ENCODE data around the gene UBQLN4.

UBQLN4 gene

DNA sequence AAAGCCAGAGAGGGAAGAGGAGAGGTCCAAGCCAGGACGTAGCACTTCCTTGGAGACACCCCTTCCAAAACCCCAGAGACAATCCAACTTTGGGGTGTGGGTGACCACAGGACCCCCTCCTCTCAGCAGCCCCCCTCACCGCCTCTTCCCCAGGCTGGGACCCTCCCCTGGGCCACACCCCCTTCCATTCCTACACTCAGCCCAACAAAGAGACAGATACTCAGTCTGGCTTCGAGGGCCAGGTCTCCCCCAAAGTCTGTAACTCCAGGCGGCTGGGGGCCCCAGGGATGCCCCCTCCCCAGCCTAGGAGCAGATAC is 27.2 kb upstream of the UBQLN4 start:
- FAIRE-seq (no peak), DNase-seq (ENCODE audit: insufficient read length, low spot score) (no peak)
- TF ChIP-seq, protein P1, sequence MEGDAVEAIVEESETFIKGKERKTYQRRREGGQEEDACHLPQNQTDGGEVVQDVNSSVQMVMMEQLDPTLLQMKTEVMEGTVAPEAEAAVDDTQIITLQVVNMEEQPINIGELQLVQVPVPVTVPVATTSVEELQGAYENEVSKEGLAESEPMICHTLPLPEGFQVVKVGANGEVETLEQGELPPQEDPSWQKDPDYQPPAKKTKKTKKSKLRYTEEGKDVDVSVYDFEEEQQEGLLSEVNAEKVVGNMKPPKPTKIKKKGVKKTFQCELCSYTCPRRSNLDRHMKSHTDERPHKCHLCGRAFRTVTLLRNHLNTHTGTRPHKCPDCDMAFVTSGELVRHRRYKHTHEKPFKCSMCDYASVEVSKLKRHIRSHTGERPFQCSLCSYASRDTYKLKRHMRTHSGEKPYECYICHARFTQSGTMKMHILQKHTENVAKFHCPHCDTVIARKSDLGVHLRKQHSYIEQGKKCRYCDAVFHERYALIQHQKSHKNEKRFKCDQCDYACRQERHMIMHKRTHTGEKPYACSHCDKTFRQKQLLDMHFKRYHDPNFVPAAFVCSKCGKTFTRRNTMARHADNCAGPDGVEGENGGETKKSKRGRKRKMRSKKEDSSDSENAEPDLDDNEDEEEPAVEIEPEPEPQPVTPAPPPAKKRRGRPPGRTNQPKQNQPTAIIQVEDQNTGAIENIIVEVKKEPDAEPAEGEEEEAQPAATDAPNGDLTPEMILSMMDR (IDR thresholded peaks at IDR 0.05; ENCODE audit: insufficient read depth, missing control alignments), result no peak

DNA sequence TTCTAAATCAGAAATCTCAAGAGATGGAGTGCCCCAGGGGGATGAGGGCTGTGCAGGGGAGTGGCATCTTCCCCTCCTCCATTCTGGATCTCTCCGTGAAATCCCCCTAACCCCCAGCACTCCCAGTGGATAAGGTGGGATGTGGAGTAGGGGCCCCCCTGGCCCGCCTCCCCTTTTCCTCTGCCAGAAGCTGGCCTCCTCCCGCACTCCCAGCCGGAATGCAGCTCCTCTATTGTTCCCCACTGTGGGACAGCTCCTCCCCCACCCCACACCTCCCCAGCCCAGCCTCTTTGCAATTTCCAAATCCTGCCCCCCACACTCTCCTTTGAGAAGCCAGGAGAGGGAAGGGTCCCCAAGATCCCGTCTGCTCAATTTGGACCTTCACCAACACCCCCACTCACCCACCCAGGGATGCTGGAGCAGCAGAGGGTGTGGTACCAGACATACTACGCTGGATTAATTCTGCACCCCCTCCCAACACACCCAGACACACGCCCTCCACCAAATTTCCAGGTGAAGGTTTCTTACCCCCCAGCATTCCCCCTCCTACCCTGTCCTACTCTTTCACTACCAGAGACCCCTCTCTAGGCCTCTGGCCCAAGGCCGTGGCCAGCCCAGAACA is 26.8 kb upstream of the UBQLN4 start:
- DNase-seq (ENCODE audit: insufficient read length, low spot score) (no peak), FAIRE-seq (no peak)

DNA sequence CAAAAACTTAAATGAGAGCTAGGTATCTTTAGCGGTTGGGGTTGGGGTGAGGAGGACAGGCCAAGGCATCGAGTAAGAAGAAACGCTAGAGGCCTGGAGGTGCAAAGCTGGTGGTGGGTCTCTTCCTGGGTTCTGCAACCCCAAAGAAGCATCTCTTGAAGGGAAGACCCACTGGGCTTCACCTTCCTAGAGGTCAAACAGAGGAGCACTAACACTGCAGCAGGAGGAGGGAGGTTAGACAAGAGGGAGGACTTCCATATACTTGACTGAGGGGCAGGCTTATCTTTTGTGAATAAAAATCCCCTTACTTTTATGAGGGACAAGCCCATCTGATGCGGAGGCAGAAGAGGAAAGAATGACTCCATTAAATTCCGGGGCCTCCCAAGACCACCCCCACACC is 26.2 kb upstream of the UBQLN4 start:
- TF ChIP-seq, protein P1 (IDR thresholded peaks at IDR 0.05; ENCODE audit: insufficient read depth, missing control alignments), result no peak
- FAIRE-seq (no peak), DNase-seq (ENCODE audit: insufficient read length, low spot score) (no peak)

More for the DNA sequence above, 26.8 kb upstream of the UBQLN4 start:
- TF ChIP-seq, protein P1 (IDR thresholded peaks at IDR 0.05; ENCODE audit: insufficient read depth, missing control alignments), result no peak

DNA sequence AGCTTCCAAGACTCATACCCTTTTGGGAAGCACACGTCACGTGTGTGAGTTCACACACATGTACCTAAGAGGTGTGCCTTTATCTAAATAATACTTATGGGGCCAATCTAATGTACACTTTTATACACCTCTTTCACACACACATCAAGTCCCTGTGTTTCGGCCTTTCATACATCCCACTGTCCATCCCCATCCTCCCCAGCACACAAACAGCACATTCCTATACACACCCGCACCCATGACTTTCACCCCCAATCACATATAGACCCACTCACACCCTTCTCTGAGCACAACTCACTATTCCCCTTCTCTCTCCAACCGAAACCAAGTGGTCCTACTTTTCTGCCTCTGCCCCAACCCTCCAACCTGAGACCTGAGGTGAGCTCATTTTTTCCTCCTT is 25.1 kb upstream of the UBQLN4 start:
- TF ChIP-seq, protein P1 (IDR thresholded peaks at IDR 0.05; ENCODE audit: insufficient read depth, missing control alignments), result no peak
- DNase-seq (ENCODE audit: insufficient read length, low spot score), result no peak
- FAIRE-seq, result no peak

DNA sequence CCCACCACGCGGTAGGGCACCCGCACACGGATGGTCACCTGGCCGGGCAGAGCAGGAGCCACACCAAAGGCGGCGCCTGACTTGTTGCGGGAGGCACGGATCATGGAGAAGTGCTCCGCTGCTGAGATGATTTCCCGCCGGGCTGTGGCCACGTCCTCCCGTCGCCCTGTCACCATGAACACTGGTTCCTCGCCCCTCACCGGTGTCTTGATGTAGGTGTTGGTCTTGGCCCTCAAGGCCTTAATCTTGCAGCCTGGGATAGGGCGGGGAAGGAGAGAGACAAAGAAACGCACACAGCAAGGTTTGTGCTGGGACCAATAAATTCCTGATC is 23.8 kb upstream of the UBQLN4 start:
- TF ChIP-seq, protein P1 (IDR thresholded peaks at IDR 0.05; ENCODE audit: insufficient read depth, missing control alignments), result no peak
- DNase-seq (ENCODE audit: insufficient read length, low spot score) (no peak), FAIRE-seq (no peak)

DNA sequence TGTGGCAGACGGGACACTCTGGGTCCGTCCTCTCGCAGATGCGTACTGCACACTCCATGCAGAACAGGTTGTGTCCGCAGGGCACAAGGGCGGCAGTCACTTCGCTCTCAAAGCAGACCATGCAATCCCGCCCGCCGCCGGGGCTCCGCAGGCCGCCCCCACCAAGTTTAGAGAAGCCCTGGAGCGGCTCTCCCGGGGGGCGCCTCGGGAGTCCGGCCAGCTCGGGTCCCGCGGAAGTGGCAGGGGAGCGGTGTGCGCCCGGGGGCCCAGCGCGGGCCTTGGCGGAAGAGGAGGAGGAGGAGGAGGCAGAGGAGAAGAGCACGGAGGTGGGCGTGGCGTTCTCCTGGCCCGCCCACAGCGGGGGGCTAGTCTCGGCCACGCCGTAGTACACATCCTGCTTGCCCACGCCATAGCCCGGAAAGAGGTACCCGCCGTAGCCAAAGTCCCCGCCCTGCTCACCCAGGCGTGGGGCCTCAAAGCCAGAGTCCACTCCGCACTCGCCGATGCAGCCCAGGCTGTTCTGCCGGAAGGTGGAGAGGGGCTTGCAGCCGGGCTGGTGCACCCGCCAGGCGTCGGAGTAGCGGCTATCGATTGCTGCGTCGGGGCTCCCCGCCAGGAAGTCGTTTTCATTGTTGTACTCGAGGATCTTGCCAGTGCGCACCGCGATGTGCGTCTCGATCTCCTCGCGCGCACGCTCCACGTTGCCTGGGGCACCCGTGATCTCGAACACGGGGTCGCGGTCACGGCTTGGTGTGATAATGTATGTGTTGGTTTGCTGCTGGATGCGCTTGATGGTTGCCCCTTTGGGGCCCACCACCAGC is 23.2 kb upstream of the UBQLN4 start:
- TF ChIP-seq, protein P1 (IDR thresholded peaks at IDR 0.05; ENCODE audit: insufficient read depth, missing control alignments), result no peak
- FAIRE-seq, result no peak
- DNase-seq (ENCODE audit: insufficient read length, low spot score), result no peak

DNA sequence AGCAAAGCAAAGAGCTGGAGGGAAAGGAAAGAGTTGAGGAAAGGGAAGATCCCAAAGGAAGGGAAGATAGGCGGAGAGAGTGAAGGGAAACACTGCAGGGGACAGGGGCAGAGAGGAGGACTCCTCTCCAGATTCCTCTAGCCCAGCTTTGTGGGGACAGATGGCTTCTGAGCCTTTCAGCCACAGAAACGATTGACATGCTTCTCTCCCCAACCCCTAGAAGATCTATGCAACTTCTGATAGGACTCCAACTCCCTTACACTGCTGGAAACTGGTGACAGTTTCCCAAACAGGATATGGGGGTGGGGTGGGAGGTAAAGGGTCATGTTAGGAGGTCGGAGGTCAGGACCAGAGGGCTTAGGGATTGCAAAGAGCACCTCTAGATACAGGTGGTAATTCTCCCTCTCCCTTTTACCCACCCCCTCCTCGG is 22.2 kb upstream of the UBQLN4 start:
- TF ChIP-seq, protein P1 (IDR thresholded peaks at IDR 0.05; ENCODE audit: insufficient read depth, missing control alignments), result no peak
- no peak for DNase-seq (ENCODE audit: insufficient read length, low spot score)
- no peak for FAIRE-seq
